Measurements from ENCODE around the gene ABHD5.
"Not testable (repeated sequence)": the region's sequence is repeated elsewhere in the genome, so short reads cannot be mapped to it uniquely, and the experiment has no call there.

Gene ABHD5

GRCh38 chr3:43665011-43665410 is 25.7 kb upstream of the ABHD5 start:
- not testable (repeated sequence) for H3K4me1 ChIP-seq (ENCODE audit: insufficient read depth, low read length); H3K36me3 ChIP-seq (ENCODE audit: insufficient read depth, low read length); H3K27me3 ChIP-seq (ENCODE audit: control insufficient read depth in 1 of 2, insufficient read depth in 2 of 2, low read length in 2 of 2); H3K9me3 ChIP-seq (ENCODE audit: low read length); H3K4me3 ChIP-seq (ENCODE audit: low read depth in 1 of 2, low read length in 2 of 2); H3K27ac ChIP-seq (ENCODE audit: low read depth, low read length); H3K9ac ChIP-seq (ENCODE audit: low read length)

- no peaks in the 10 kb centered on the region for H3K4me1 ChIP-seq (ENCODE audit: insufficient read depth, low read length)
- H3K27me3 ChIP-seq (ENCODE audit: control insufficient read depth in 1 of 2, insufficient read depth in 2 of 2, low read length in 2 of 2): no peaks in the 10 kb centered on the region
- H3K36me3 ChIP-seq (ENCODE audit: insufficient read depth, low read length): no peaks in the 10 kb centered on the region
- no peak overlapping the region for H3K9ac ChIP-seq (ENCODE audit: low read length)
- no peak overlapping the region for H3K27ac ChIP-seq (ENCODE audit: low read depth, low read length)
- no peaks in the 10 kb centered on the region for H3K9me3 ChIP-seq (ENCODE audit: low read length)
- H3K4me3 ChIP-seq (ENCODE audit: low read depth in 1 of 2, low read length in 2 of 2): no peak overlapping the region
Observed at GRCh38 chr3:43670635-43671522, 19.9 kb upstream of the ABHD5 start.

GRCh38 chr3:43674345-43675085 is 16.2 kb upstream of the ABHD5 start:
- Histone ChIP-seq H3K4me3 (ENCODE audit: low read depth in 1 of 2, low read length in 2 of 2) (no peak overlapping the region), H3K27me3 (ENCODE audit: control insufficient read depth in 1 of 2, insufficient read depth in 2 of 2, low read length in 2 of 2) (no peaks in the 10 kb centered on the region), H3K36me3 (ENCODE audit: insufficient read depth, low read length) (no peaks in the 10 kb centered on the region), H3K9me3 (ENCODE audit: low read length) (no peaks in the 10 kb centered on the region), H3K27ac (ENCODE audit: low read depth, low read length) (no peak overlapping the region), H3K9ac (ENCODE audit: low read length) (no peak overlapping the region), H3K4me1 (ENCODE audit: insufficient read depth, low read length) (no peaks in the 10 kb centered on the region)

- no peak overlapping the region for H3K27ac ChIP-seq (ENCODE audit: low read depth, low read length)
- no peaks in the 10 kb centered on the region for H3K9me3 ChIP-seq (ENCODE audit: low read length)
- no peak overlapping the region for H3K4me3 ChIP-seq (ENCODE audit: low read depth in 1 of 2, low read length in 2 of 2)
- no peak overlapping the region for H3K9ac ChIP-seq (ENCODE audit: low read length)
- H3K4me1 ChIP-seq (ENCODE audit: insufficient read depth, low read length): no peaks in the 10 kb centered on the region
- no peaks in the 10 kb centered on the region for H3K27me3 ChIP-seq (ENCODE audit: control insufficient read depth in 1 of 2, insufficient read depth in 2 of 2, low read length in 2 of 2)
- no peaks in the 10 kb centered on the region for H3K36me3 ChIP-seq (ENCODE audit: insufficient read depth, low read length)
Observed at GRCh38 chr3:43675593-43675992, 15.1 kb upstream of the ABHD5 start.

- Histone ChIP-seq H3K9ac (ENCODE audit: low read length) (no peak overlapping the region), H3K9me3 (ENCODE audit: low read length) (no peaks in the 10 kb centered on the region), H3K4me3 (ENCODE audit: low read depth in 1 of 2, low read length in 2 of 2) (no peak overlapping the region), H3K27ac (ENCODE audit: low read depth, low read length) (no peak overlapping the region), H3K36me3 (ENCODE audit: insufficient read depth, low read length) (no peaks in the 10 kb centered on the region), H3K27me3 (ENCODE audit: control insufficient read depth in 1 of 2, insufficient read depth in 2 of 2, low read length in 2 of 2) (no peaks in the 10 kb centered on the region), H3K4me1 (ENCODE audit: insufficient read depth, low read length) (no peaks in the 10 kb centered on the region)
Observed at GRCh38 chr3:43676441-43676840, 14.3 kb upstream of the ABHD5 start.

- not testable (repeated sequence) for H3K27ac ChIP-seq (ENCODE audit: low read depth, low read length); H3K9me3 ChIP-seq (ENCODE audit: low read length); H3K27me3 ChIP-seq (ENCODE audit: control insufficient read depth in 1 of 2, insufficient read depth in 2 of 2, low read length in 2 of 2); H3K4me3 ChIP-seq (ENCODE audit: low read depth in 1 of 2, low read length in 2 of 2); H3K9ac ChIP-seq (ENCODE audit: low read length); H3K36me3 ChIP-seq (ENCODE audit: insufficient read depth, low read length); H3K4me1 ChIP-seq (ENCODE audit: insufficient read depth, low read length)
Observed at GRCh38 chr3:43678375-43678774, 12.4 kb upstream of the ABHD5 start.

- H3K9me3 ChIP-seq (ENCODE audit: low read length); H3K27me3 ChIP-seq (ENCODE audit: control insufficient read depth in 1 of 2, insufficient read depth in 2 of 2, low read length in 2 of 2); H3K9ac ChIP-seq (ENCODE audit: low read length); H3K4me1 ChIP-seq (ENCODE audit: insufficient read depth, low read length); H3K36me3 ChIP-seq (ENCODE audit: insufficient read depth, low read length); H3K27ac ChIP-seq (ENCODE audit: low read depth, low read length); H3K4me3 ChIP-seq (ENCODE audit: low read depth in 1 of 2, low read length in 2 of 2): not testable (repeated sequence)
Observed at GRCh38 chr3:43678887-43679449, 11.8 kb upstream of the ABHD5 start.

GRCh38 chr3:43680857-43681256 is 9.9 kb upstream of the ABHD5 start:
- H3K4me3 ChIP-seq (ENCODE audit: low read depth in 1 of 2, low read length in 2 of 2); H3K4me1 ChIP-seq (ENCODE audit: insufficient read depth, low read length); H3K9me3 ChIP-seq (ENCODE audit: low read length); H3K36me3 ChIP-seq (ENCODE audit: insufficient read depth, low read length); H3K27ac ChIP-seq (ENCODE audit: low read depth, low read length); H3K9ac ChIP-seq (ENCODE audit: low read length); H3K27me3 ChIP-seq (ENCODE audit: control insufficient read depth in 1 of 2, insufficient read depth in 2 of 2, low read length in 2 of 2): not testable (repeated sequence)

- no peak overlapping the region for H3K4me3 ChIP-seq (ENCODE audit: low read depth in 1 of 2, low read length in 2 of 2)
- H3K9me3 ChIP-seq (ENCODE audit: low read length): no peaks in the 10 kb centered on the region
- H3K27ac ChIP-seq (ENCODE audit: low read depth, low read length): no peak overlapping the region
- no peak overlapping the region for H3K9ac ChIP-seq (ENCODE audit: low read length)
- no peaks in the 10 kb centered on the region for H3K27me3 ChIP-seq (ENCODE audit: control insufficient read depth in 1 of 2, insufficient read depth in 2 of 2, low read length in 2 of 2)
- H3K36me3 ChIP-seq (ENCODE audit: insufficient read depth, low read length): no peaks in the 10 kb centered on the region
- no peaks in the 10 kb centered on the region for H3K4me1 ChIP-seq (ENCODE audit: insufficient read depth, low read length)
Observed at GRCh38 chr3:43684944-43685343, 5.8 kb upstream of the ABHD5 start.

- H3K36me3 ChIP-seq (ENCODE audit: insufficient read depth, low read length): no peaks in the 10 kb centered on the region
Observed at GRCh38 chr3:43685921-43686320, 4.8 kb upstream of the ABHD5 start.

GRCh38 chr3:43686333-43686699 is 4.4 kb upstream of the ABHD5 start:
- Histone ChIP-seq H3K4me1 (ENCODE audit: insufficient read depth, low read length) (no peaks in the 10 kb centered on the region), H3K4me3 (ENCODE audit: low read depth in 1 of 2, low read length in 2 of 2) (no peak overlapping the region), H3K27me3 (ENCODE audit: control insufficient read depth in 1 of 2, insufficient read depth in 2 of 2, low read length in 2 of 2) (no peaks in the 10 kb centered on the region), H3K36me3 (ENCODE audit: insufficient read depth, low read length) (no peaks in the 10 kb centered on the region), H3K9ac (ENCODE audit: low read length) (no peak overlapping the region), H3K9me3 (ENCODE audit: low read length) (no peaks in the 10 kb centered on the region), H3K27ac (ENCODE audit: low read depth, low read length) (no peak overlapping the region)

More at GRCh38 chr3:43685921-43686320, 4.8 kb upstream of the ABHD5 start:
- Histone ChIP-seq H3K27ac (ENCODE audit: low read depth, low read length) (no peak overlapping the region), H3K9ac (ENCODE audit: low read length) (no peak overlapping the region), H3K4me1 (ENCODE audit: insufficient read depth, low read length) (no peaks in the 10 kb centered on the region), H3K4me3 (ENCODE audit: low read depth in 1 of 2, low read length in 2 of 2) (no peak overlapping the region), H3K9me3 (ENCODE audit: low read length) (no peaks in the 10 kb centered on the region), H3K27me3 (ENCODE audit: control insufficient read depth in 1 of 2, insufficient read depth in 2 of 2, low read length in 2 of 2) (no peaks in the 10 kb centered on the region)

Data from muscle layer of colon (tissue), 2 donors.